Ramos (cell line): ENCODE results near the gene NDUFB2.
"Not testable (repeated sequence)": the region's sequence is repeated elsewhere in the genome, so short reads cannot be mapped to it uniquely, and the experiment has no call there.

Experiments
- in situ Hi-C: fragments of 300-500 bp; cut with MboI; formaldehyde crosslinking; loops from one replicate; pipeline ENCODE4 v1.14.3; 2022; ENCODE audit warnings: low sequenced_read_pairs; ENCODE audit not compliant: unreplicated experiment

The NDUFB2 gene

GRCh38 chr7:140696680-140697446 is at the start of gene NDUFB2:
Gene NDUFB2 (plus strand): TSS chr7:140696708. CDS start chr7:140696745, 37 bp downstream.
- in situ Hi-C loops, result no loop called here

- in situ Hi-C loops, result no loop called here
These were observed 49.4 kb upstream of the NDUFB2 start for GRCh38 chr7:140646931-140647647.

GRCh38 chr7:140649556-140650205 is 46.8 kb upstream of the NDUFB2 start:
- in situ Hi-C loops, result no loop called here

- in situ Hi-C loops, result no loop called here
These were observed 46.1 kb upstream of the NDUFB2 start for GRCh38 chr7:140650367-140650766.

- in situ Hi-C loops, result no loop called here
These were observed 43.0 kb upstream of the NDUFB2 start for GRCh38 chr7:140653319-140654108.

GRCh38 chr7:140654109-140654387 is 42.5 kb upstream of the NDUFB2 start:
- in situ Hi-C loops, result no loop called here

GRCh38 chr7:140654661-140655060 is 41.8 kb upstream of the NDUFB2 start:
- in situ Hi-C loops, result no loop called here

GRCh38 chr7:140655511-140656408 is 40.7 kb upstream of the NDUFB2 start:
- in situ Hi-C loops, result no loop called here

- in situ Hi-C loops, result no loop called here
These were observed 39.7 kb upstream of the NDUFB2 start for GRCh38 chr7:140656548-140657515.

GRCh38 chr7:140657891-140658290 is 38.6 kb upstream of the NDUFB2 start:
- in situ Hi-C loops, result no loop called here

- in situ Hi-C loops, result no loop called here
These were observed 36.7 kb upstream of the NDUFB2 start for GRCh38 chr7:140659856-140660255.

GRCh38 chr7:140661124-140661523 is 35.4 kb upstream of the NDUFB2 start:
- in situ Hi-C loops, result no loop called here

GRCh38 chr7:140662938-140663337 is 33.6 kb upstream of the NDUFB2 start:
- in situ Hi-C loops, result not testable (repeated sequence)

GRCh38 chr7:140667476-140667875 is 29.0 kb upstream of the NDUFB2 start:
- in situ Hi-C loops, result no loop called here

- in situ Hi-C loops, result no loop called here
These were observed 27.9 kb upstream of the NDUFB2 start for GRCh38 chr7:140668641-140669040.

- in situ Hi-C loops, result no loop called here
These were observed 27.2 kb upstream of the NDUFB2 start for GRCh38 chr7:140669352-140669751.

GRCh38 chr7:140669862-140670261 is 26.6 kb upstream of the NDUFB2 start:
- in situ Hi-C loops, result not testable (repeated sequence)

GRCh38 chr7:140670343-140670935 is 26.1 kb upstream of the NDUFB2 start:
- in situ Hi-C loops, result no loop called here
